CD4-positive, alpha-beta T cell treated with Interleukin-15 for 4 hours (primary cell): ENCODE measurements around the gene COL10A1.

Source experiments
- DNase-seq: peaks from one replicate; pipeline ENCODE4 v3.0.0-alpha.2; 2020; ENCODE audit warnings: low spot score

The COL10A1 gene

GRCh38 chr6:116126032-116126431, at the start of gene COL10A1:
Gene COL10A1, minus strand, starts transcription at chr6:116126132. Its CDS starts 640 bp downstream, at chr6:116125492.
- DNase-seq, result no peak

- no peak for DNase-seq
These were observed 49.4 kb upstream of the COL10A1 start for GRCh38 chr6:116175344-116175743.

DNA sequence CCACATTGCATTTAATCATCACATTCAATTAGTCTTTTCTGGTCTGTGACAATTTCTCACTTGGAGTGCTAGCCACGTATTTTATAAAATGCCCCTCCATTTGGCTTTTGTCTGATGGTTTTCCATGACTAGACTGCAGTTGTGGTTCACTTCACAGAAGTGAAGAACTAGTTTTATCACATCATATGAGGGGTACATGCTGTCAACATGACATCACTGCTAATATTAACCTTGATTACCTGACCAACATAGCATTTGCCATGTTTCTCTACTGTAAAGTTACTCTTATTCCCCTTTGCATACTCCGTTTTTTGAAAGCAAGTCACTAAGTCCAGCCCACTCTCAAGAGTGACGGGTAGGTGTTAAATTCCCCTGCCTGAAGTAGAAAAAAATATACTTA, 48.0 kb upstream of the COL10A1 start:
- DNase-seq, result no peak

- no peak for DNase-seq
These were observed 44.6 kb upstream of the COL10A1 start for GRCh38 chr6:116170358-116171057.

- DNase-seq, result no peak
These were observed 43.9 kb upstream of the COL10A1 start for GRCh38 chr6:116169880-116170279.

- DNase-seq, result no peak
These were observed 42.2 kb upstream of the COL10A1 start for GRCh38 chr6:116168148-116168547.

DNA sequence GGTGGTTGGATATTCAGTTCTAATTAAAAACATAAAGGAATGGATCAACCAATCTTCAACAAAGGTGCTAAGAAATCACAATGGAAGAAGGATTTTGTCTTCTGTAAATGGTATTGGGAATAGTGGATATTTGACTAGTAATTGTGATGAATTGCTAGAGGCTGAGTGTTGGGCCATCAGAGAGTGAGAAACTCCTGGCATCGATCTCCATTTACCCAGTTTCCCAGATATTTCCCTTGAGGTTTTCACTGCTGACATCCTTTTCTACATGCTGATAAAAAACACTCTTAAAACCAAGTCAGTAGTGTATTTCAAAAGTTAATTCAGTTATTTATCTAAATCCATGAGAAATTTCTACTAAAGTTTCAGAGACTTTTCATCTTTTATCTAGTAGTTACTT, 40.4 kb upstream of the COL10A1 start:
- no peak for DNase-seq

GRCh38 chr6:116165596-116165995, 39.7 kb upstream of the COL10A1 start:
- DNase-seq, result no peak

- DNase-seq, result no peak
These were observed 34.0 kb upstream of the COL10A1 start for GRCh38 chr6:116159782-116160524.

DNA sequence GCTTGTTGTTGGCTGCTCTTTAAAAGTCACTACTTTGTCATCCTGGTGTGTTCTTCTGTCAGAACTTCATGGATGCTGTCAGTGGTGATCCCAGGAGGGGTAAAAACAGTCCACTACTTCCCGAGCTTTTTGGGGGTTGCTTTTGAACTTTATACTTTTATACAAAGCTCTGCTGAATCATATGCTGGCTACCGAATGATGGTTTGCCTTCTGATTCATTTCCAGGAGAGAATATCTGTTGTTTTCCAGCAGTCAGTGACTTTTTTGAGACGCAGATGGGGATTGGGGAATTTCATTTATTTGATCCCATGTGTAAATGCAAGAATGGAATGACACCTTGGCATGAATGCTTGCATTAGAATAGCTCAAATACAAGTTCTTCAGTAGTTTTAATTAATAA, 32.7 kb upstream of the COL10A1 start:
- no peak for DNase-seq

DNA sequence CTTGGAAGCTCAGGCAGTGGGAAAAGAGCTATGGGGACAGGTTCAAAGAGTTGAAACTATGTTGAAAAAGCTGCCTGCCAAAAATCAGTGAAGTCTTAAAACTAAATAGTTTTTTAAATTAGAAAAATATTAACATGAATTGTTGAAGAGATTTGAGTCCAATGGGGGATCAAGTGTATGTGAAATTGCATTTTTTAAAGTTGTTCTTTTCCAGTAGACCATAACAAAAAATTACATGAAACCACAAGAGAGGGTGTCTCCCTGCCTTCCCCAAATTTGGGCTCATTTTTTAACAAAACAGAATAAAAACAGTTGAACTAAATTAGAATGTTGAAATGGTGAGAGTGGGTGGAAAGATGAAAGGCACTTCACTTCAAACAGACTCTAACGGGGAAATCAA, 31.5 kb upstream of the COL10A1 start:
- no peak for DNase-seq

DNA sequence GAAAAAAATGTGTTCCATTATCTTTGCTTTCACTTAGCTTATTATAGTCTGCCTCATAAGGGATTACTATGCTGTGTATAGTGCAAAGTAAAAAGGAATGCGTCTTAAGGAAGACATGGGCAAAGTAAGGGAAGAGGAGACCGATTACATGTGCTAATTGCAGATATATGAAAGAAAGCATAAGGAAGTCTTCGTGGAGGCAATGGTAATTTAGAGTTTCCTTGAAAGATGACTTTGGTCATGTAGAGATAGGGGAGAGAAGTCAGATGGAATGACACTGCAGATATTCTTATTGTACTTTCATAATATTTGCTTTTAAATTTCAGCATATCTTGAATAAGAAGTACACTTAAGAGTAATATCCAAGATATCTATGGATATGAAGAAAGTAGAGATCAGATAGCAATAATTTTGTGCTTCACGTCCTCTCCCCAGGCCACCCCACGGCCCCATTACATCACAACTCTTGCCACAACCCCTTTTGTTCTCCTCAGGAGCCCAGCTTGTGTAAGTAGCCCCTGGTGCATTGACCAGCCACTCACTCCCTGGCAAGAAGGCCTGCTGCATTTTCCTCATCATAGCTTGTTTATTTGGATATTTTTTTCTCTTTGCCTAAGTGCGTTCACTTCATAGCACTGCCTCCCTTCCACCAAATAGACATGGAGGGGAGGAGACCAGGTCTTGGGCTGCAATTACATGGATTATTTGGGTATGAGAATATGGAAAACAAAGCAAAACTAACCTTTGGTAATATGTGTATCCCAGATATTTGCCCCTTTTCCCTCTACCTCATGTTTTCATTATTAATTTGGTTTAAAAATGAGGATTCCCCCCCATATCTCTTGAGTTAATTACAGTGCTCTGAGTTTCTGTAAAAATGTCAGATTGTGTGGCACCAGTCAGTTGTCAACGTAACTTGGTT, 30.7 kb upstream of the COL10A1 start:
- no peak for DNase-seq

- DNase-seq, result no peak
These were observed 29.0 kb upstream of the COL10A1 start for GRCh38 chr6:116154887-116155286.

DNA sequence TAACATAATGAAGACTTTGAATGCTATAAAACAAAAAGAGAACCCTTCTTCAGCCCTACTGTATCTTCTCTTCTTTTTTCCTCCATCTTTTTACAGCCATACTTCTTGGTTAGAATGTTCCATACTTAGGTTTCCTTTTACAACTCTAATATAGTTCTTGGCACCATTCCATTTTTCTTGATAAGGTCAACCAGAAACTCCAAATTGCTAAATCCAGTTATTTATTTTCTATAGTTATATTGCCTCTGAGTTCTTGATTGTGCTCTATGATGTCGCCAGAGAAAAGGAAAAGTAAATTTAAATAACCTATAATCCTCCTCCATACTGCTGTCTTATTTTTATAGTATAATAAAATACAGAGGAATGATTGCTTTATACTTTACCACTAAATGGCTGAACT, 26.7 kb upstream of the COL10A1 start:
- no peak for DNase-seq

GRCh38 chr6:116145803-116146675, 20.1 kb upstream of the COL10A1 start:
- no peak for DNase-seq

GRCh38 chr6:116144605-116145004, 18.7 kb upstream of the COL10A1 start:
- DNase-seq, result no peak

DNA sequence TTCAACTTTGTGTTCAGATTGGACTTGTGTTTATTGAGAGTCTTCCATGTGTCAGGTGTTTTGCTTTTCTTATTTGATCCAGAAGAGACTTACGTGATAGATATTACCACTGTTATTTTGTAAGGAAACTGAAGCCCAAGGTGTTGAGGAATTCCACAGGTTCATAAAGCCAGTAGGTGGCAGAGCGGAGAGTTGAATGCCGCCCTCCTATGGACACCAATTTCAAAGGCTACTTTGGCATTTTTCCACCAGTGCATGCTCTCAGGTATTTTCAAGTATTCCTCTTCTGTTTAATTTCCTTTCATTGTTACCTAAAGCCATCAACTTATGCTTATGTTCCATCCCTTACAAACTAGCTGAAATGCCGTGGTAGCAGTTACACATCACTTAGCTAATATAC, 14.0 kb upstream of the COL10A1 start:
- DNase-seq, result no peak

GRCh38 chr6:116136933-116137340, 11.0 kb upstream of the COL10A1 start:
- DNase-seq, result no peak

GRCh38 chr6:116136373-116136772, 10.4 kb upstream of the COL10A1 start:
- no peak for DNase-seq

DNA sequence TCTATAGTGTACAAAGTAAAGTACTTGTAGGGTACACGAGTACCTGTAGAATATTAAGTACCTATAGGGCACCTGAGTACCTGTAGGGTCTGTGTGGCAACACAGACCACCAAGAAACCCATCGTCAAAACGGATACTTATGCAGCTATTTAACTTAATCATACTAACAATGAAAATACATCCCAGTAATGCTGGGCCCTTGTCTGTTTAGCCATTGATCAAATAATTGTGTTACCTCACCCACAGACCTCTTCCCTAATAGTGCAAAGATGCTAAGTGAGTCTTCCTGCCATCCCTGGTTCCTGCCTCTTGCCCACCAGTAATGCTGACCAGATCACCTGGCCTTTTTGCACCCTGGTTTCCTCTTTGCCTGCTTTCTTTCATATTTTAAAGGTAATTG, 7.5 kb upstream of the COL10A1 start:
- DNase-seq, result no peak

DNA sequence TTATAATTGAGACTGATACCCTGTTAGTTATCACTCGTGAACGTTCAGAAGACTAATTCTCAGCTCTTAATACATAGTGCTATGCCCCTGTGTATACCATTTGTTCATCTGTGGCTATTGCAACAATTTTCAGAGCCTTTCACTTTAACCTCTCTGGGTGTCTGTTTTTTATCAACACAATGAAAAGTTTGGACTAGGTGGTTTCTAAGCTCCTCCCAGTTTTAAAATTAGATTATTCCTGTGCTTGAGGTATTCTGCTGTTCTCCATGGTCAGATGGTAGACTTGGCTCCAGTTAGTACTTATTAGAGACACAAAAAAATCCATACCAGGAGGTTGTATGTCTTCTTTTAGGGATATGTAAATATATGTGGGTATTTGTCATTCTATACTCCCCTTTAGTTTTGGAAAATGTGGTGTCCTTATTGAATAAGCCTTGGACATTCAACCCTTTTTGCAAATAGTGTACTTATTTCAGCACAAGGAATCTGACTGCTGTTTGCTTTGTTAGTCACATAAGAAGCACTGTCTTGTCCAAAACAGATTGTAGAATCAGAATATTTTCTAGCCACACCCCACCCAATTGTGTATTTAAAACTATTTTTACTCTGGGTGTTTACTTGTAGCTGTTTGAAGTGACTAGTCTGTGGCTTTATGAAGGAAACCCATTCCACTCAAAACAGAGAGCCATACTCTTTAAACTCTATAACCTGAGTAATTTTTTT, 2.0 kb upstream of the COL10A1 start:
- no peak for DNase-seq
